ENCODE results near the gene FFAR2. TPM values are rescaled to one million over a fixed set of nuclear protein-coding genes. Genes with fewer than 3 reads are reported as not detected.

Gene FFAR2
- total and polyA plus RNA-seq, 9 of the 15 experiments (the other 6 are each of a cell fraction or from before 2014, with no cell fraction given): not detected

- no peak overlapping the region for H2AFZ ChIP-seq (ENCODE audit: low read depth, low read length)
- no peaks in the 10 kb centered on the region for H3K36me3 ChIP-seq (ENCODE audit: control insufficient read depth, insufficient read depth, low read length)
- H3K4me2 ChIP-seq (ENCODE audit: insufficient read depth, low read length): no peak overlapping the region
- intact Hi-C loops (cut with micrococcal nuclease) (no loop called here), in situ Hi-C loops (cut with MboI) (no loop called here)
- ATAC-seq: no peak
- H3K4me3 ChIP-seq: no peak overlapping the region
- 0 out of 2 replicates have a peak, but pooled peaks cover 4% of the 10 kb centered on the region for H4K20me1 ChIP-seq (replicated peaks; ENCODE audit: control insufficient read depth, insufficient read depth, low read length)
- H3K9me1 ChIP-seq (ENCODE audit: control insufficient read depth, insufficient read depth, low read length): no peaks in the 10 kb centered on the region
- FAIRE-seq: no peak
- no peaks in the 10 kb centered on the region for H3K79me2 ChIP-seq (ENCODE audit: control insufficient read depth, insufficient read depth, low read length)
- ChIA-PET POLR2A (interaction anchor here (0.7 to 2.1 kb wide), 5 partner anchors 9 to 140 kb away, joined by 3 to 9 read pairs (median 3); no protein-coding TSS in a partner anchor), CTCF (ENCODE audit: low intra/inter-chr PET ratio) (no interaction called here)
- H3K27ac ChIP-seq (ENCODE audit: extremely low read depth, low read depth, low read length): no peak overlapping the region
- H3K4me1 ChIP-seq (replicated peaks in 1 of 2; ENCODE audit: control insufficient read depth in 2 of 2, insufficient read depth in 2 of 2, low read length in 2 of 2): peaks cover 0 to 6% of the 10 kb centered on the region in 2 experiments; a peak in 2 of 5 replicates
- H3K9ac ChIP-seq (ENCODE audit: insufficient read depth in 1 of 2, low read depth in 2 of 2, low read length in 2 of 2): no peak overlapping the region
- no TSS peak for BruUV-seq (replicated peaks)
- 1% methylated on average over 7 of the region's 7 CpGs for WGBS (ENCODE audit: insufficient coverage, low coverage, missing lambda C conversion rate)
- H3K27me3 ChIP-seq (ENCODE audit: control insufficient read depth in 2 of 2, insufficient read depth in 2 of 2, low read length in 2 of 2): peaks cover 47 to 72% of the 10 kb centered on the region in 2 experiments
- DNase-seq (ENCODE audit: extremely low read depth in 1 of 4, low spot score in 3 of 4): no peak
- H3K9me3 ChIP-seq (replicated peaks; ENCODE audit: control insufficient read depth, insufficient read depth, low read depth, low read length): no peaks in the 10 kb centered on the region
- TF ChIP-seq NR4A1 (CRISPR knock-in tag; IDR thresholded peaks at IDR 0.05) (no peak), NR4A1 (tag; IDR thresholded peaks at IDR 0.05) (no peak), ELK1 (CRISPR knock-in tag; IDR thresholded peaks at IDR 0.05) (no peak), TAF1 (IDR thresholded peaks at IDR 0.05; ENCODE audit: control insufficient read depth, extremely low read depth, insufficient read depth, low read length, severe bottlenecking) (no peak), TAF15 (IDR thresholded peaks at IDR 0.05; ENCODE audit: low read depth, low read length) (no peak), FOXA3 (CRISPR knock-in tag; conservative IDR thresholded peaks at IDR 0.05 in 1 of 2, IDR thresholded peaks at IDR 0.05 in 1 of 2) (no peak), ZNF518B (CRISPR knock-in tag; IDR thresholded peaks at IDR 0.05) (no peak), ERF (CRISPR knock-in tag; IDR thresholded peaks at IDR 0.05) (no peak), FOS (IDR thresholded peaks at IDR 0.05; ENCODE audit: extremely low read depth, insufficient read length) (no peak), HBP1 (CRISPR knock-in tag; IDR thresholded peaks at IDR 0.05) (no peak), ZEB2 (IDR thresholded peaks at IDR 0.05) (no peak), CBX8 (IDR thresholded peaks at IDR 0.05; ENCODE audit: borderline replicate concordance, extremely low read depth, low read depth, low read length, poor library complexity, severe bottlenecking) (no peak), ZNF280A (IDR thresholded peaks at IDR 0.05; ENCODE audit: low read depth, partially characterized antibody) (no peak)
Observed at GRCh38 chr19:35417713-35418534, 30.1 kb upstream of the FFAR2 start.
